Measurements from ENCODE around the gene MAML1. TPM values are rescaled to one million over a fixed set of nuclear protein-coding genes. Genes with fewer than 3 reads are reported as not detected.

The MAML1 gene
- total RNA-seq, 1 donor from 2014 or later: 29.1 TPM

DNA sequence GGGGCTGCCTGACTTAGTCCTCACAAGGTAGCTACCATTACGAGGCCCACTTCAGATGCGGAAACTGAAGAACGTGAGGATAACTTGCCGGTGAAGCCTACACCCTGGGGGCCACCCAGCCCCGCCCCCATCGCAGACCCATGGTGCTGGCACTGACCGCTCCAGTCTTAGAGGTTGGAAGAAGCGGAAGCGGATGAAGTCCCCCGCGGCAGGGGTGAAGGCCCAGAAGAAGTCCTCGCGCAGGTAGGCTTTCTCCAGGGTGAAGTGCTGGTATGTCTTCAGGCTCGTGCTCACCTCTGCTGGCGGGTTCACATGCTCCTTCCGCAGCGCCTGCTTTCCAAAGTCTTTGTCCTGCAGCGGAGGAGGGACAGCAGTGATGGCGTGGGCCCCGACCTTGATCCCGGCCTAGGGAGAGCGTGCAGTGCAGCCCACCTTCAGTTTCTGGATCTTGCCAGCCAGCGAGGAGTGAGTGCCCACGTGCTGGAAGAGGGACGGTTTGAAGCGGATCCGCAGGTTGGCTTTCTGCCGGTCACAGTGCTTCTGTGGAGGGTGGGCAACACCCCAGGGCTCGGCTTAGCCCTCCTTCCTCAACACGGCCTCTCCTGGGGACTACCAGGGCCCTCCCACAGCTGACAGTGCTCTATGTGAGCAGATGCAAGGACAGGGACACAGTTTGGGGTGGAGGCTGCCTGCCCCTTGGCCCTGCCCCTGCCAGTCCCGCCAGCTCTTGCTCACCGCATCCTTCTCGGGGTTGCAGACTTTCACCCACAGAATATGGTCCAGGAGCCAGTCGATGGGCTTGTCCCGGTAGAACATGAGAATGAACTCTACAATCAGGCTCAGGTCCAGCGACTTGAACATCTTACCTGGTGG lies 66.4 kb downstream of the MAML1 start:
- Histone ChIP-seq H3K36me3 (no peaks in the 10 kb centered on the region), H3K4me2 (no peak overlapping the region), H3K4me1 (peaks cover 21% of the 10 kb centered on the region), H3K4me3 (no peak overlapping the region), H4K20me1 (ENCODE audit: low read depth) (peaks cover 49% of the 10 kb centered on the region), H3K27ac (no peak overlapping the region), H3K27me3 (peaks cover 20% of the 10 kb centered on the region), H3K9ac (no peak overlapping the region), H3K9me3 (ENCODE audit: low read depth) (no peaks in the 10 kb centered on the region), H3F3A (ENCODE audit: low read depth) (peaks cover 40% of the 10 kb centered on the region), H3K79me2 (ENCODE audit: low read depth) (peaks cover 8% of the 10 kb centered on the region), H2AFZ (replicated peaks) (no peak overlapping the region)
- Mint-ChIP-seq H3K4me1 (peaks cover 20% of the 10 kb centered on the region), H3K4me3 (peak overlapping the region; percentile 64), H3K27ac (no peak overlapping the region), H3K9me3 (no peaks in the 10 kb centered on the region), H3K27me3 (ENCODE audit: insufficient read depth, low read depth) (peaks cover 19% of the 10 kb centered on the region), H3K36me3 (peaks cover 18% of the 10 kb centered on the region)
- no peak for DNase-seq (ENCODE audit: low spot score)
- TF ChIP-seq EZH2phosphoT487 (IDR thresholded peaks at IDR 0.05) (no peak), EZH2 (IDR thresholded peaks at IDR 0.05) (no peak)
- TF ChIP-seq, protein P1, sequence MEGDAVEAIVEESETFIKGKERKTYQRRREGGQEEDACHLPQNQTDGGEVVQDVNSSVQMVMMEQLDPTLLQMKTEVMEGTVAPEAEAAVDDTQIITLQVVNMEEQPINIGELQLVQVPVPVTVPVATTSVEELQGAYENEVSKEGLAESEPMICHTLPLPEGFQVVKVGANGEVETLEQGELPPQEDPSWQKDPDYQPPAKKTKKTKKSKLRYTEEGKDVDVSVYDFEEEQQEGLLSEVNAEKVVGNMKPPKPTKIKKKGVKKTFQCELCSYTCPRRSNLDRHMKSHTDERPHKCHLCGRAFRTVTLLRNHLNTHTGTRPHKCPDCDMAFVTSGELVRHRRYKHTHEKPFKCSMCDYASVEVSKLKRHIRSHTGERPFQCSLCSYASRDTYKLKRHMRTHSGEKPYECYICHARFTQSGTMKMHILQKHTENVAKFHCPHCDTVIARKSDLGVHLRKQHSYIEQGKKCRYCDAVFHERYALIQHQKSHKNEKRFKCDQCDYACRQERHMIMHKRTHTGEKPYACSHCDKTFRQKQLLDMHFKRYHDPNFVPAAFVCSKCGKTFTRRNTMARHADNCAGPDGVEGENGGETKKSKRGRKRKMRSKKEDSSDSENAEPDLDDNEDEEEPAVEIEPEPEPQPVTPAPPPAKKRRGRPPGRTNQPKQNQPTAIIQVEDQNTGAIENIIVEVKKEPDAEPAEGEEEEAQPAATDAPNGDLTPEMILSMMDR (IDR thresholded peaks at IDR 0.05): no peak

DNA sequence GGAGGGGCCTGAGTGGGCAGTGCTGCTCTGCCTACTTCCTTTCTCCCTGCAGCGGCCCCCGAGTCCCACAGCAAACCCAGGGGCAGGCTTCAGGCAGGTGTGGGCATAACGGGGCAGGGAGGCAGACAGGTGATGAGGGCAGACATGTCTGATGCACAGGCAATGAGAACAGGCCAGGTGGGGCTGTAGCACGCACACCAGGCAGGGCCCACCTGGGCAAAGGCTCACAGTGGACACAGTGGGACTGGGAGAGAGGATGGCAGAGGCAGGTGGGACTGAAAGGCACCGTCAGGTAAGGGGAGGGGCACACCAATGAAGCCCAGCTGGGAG lies 67.0 kb downstream of the MAML1 start:
- H4K20me1 ChIP-seq (ENCODE audit: low read depth): peaks cover 55% of the 10 kb centered on the region
- peaks cover 38% of the 10 kb centered on the region for H3F3A ChIP-seq (ENCODE audit: low read depth)
- no peaks in the 10 kb centered on the region for H3K36me3 ChIP-seq
- no peak for DNase-seq (ENCODE audit: low spot score)
- no peak overlapping the region for H3K27ac ChIP-seq
- TF ChIP-seq, protein P1 (IDR thresholded peaks at IDR 0.05): no peak
- no peak for TF ChIP-seq EZH2 (IDR thresholded peaks at IDR 0.05)
- no peak for TF ChIP-seq EZH2phosphoT487 (IDR thresholded peaks at IDR 0.05)
- H3K27me3 ChIP-seq: peaks cover 18% of the 10 kb centered on the region
- no peak overlapping the region for H3K4me2 ChIP-seq
- no peaks in the 10 kb centered on the region for H3K9me3 Mint-ChIP-seq
- H3K27ac Mint-ChIP-seq: no peak overlapping the region
- H2AFZ ChIP-seq (replicated peaks): no peak overlapping the region
- peaks cover 23% of the 10 kb centered on the region for H3K4me1 ChIP-seq
- H3K9me3 ChIP-seq (ENCODE audit: low read depth): no peaks in the 10 kb centered on the region
- H3K27me3 Mint-ChIP-seq (ENCODE audit: insufficient read depth, low read depth): peaks cover 18% of the 10 kb centered on the region
- no peak overlapping the region for H3K9ac ChIP-seq
- H3K4me1 Mint-ChIP-seq: peaks cover 26% of the 10 kb centered on the region
- no peak overlapping the region for H3K4me3 Mint-ChIP-seq
- H3K79me2 ChIP-seq (ENCODE audit: low read depth): peaks cover 14% of the 10 kb centered on the region
- H3K36me3 Mint-ChIP-seq: peaks cover 18% of the 10 kb centered on the region
- no peak overlapping the region for H3K4me3 ChIP-seq

DNA sequence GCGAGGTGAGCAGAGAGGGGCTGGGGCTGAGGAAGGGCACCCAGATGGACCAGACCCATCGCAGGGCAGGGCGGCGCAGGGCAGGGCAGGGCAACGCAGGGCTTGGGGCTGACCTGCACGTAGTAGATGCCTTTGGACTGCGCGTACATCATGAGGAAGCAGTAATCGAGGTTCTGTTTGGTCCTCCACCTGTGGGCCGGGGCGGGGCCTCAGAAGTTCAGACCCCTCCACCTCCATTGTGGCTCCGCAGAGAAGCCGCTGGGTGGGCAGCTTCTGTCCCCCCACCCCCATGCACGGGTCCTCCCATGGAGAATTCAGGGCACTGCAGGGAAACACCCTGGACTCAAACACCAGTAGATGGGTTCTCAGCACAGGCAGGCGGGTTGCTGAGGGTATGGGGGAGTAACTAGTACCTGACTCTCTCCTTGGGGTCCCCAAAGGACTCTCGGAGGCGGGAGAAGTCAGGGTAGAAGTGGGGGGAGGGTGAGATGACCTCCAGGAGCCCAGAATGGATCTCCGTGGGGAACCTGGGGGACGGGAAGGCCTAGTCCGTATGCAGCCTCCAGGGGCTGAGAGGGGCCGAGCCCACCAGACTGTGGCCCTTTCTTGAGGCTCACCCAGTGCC lies 67.6 kb downstream of the MAML1 start:
- H3K27me3 Mint-ChIP-seq (ENCODE audit: insufficient read depth, low read depth): peaks cover 14% of the 10 kb centered on the region
- Histone ChIP-seq H3K27ac (no peak overlapping the region), H3K27me3 (peaks cover 12% of the 10 kb centered on the region), H4K20me1 (ENCODE audit: low read depth) (peaks cover 55% of the 10 kb centered on the region), H3K4me1 (peaks cover 24% of the 10 kb centered on the region), H3K36me3 (no peaks in the 10 kb centered on the region), H2AFZ (replicated peaks) (no peak overlapping the region), H3K9ac (no peak overlapping the region), H3F3A (ENCODE audit: low read depth) (peaks cover 32% of the 10 kb centered on the region), H3K4me3 (no peak overlapping the region), H3K79me2 (ENCODE audit: low read depth) (peaks cover 19% of the 10 kb centered on the region), H3K4me2 (no peak overlapping the region), H3K9me3 (ENCODE audit: low read depth) (no peaks in the 10 kb centered on the region)
- no peak overlapping the region for H3K27ac Mint-ChIP-seq
- TF ChIP-seq EZH2 (IDR thresholded peaks at IDR 0.05) (no peak), EZH2phosphoT487 (IDR thresholded peaks at IDR 0.05) (no peak)
- TF ChIP-seq, protein P1 (IDR thresholded peaks at IDR 0.05): no peak
- H3K4me1 Mint-ChIP-seq: peaks cover 32% of the 10 kb centered on the region
- DNase-seq (ENCODE audit: low spot score): no peak
- no peak overlapping the region for H3K4me3 Mint-ChIP-seq
- peaks cover 18% of the 10 kb centered on the region for H3K36me3 Mint-ChIP-seq
- H3K9me3 Mint-ChIP-seq: no peaks in the 10 kb centered on the region

Measured in neural progenitor cell (in vitro differentiated cells).